Stimulated activated CD4-positive, alpha-beta T cell treated with anti-CD3 and anti-CD28 coated beads, Interleukin-2, amount 100 ng/mL, for 48 hours (primary cell): ENCODE results near the gene SPTLC2.
A peak's percentile ranks its signal among the peaks of the same experiment; 100 is the strongest.
"Not testable (repeated sequence)": the region's sequence is repeated elsewhere in the genome, so short reads cannot be mapped to it uniquely, and the experiment has no call there.

Source experiments
- DNase-seq, 2 donors: peaks; one replicate each; pipeline ENCODE4 v3.0.0-alpha.2; 2020

SPTLC2 gene

DNA sequence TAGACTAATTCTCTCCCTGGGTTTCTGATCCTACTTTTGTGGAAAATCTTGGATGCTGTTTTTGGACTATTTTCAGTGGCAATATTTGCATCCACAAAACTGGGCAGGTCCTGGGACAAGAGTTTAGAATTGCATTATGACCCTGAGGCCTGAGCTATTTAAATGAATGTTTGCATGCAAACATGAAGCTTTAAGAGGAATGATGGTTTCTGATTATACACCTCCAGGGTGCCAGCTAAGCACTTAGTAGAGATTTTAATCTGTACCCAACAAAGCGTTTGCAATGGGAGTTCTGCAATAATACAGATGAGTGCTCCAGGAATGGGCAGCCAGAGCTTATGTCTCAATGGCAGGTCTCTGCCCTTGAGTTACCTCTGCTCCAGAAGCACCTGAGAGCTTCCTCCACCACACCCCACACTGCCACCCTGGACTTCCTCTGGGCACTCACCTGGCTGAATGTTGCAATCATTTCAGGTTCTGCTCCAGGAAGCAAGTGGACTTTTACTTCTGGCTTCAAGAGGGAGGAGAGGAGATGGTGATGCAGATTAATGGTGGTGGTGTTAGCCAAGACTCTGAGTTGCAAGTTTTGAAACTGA lies 6.0 kb upstream of the SPTLC2 start:
- DNase-seq: no peak

DNA sequence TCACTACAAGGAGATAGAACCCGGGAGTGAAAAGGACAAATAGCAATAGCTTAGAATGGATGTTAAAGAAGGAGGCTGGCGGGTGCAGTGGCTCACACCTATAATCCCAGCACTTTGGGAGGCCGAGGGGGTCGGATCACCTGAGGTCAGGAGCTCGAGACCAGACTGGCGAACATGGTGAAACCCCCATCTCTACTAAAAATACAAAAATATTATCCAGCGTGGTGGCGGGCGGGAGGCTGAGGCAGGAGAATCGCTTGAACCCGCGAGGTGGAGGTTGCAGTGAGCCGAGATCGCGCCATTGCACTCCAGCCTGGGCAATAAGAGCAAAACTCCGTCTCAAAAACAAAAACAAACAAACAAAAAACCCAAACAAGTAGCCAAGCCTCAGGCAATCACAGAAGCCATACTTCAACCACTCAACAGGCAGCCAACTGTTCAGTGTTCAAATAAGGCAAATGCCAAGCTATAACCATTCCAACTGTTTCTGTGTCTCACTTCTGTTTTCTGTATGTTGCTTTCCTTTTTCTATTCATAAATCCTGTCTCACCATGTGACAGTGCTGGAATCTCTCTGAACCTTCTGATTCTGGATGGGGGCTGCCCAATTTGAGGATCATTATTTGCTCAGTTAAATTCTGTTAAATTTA lies 3.9 kb upstream of the SPTLC2 start:
- DNase-seq: no peak

DNA sequence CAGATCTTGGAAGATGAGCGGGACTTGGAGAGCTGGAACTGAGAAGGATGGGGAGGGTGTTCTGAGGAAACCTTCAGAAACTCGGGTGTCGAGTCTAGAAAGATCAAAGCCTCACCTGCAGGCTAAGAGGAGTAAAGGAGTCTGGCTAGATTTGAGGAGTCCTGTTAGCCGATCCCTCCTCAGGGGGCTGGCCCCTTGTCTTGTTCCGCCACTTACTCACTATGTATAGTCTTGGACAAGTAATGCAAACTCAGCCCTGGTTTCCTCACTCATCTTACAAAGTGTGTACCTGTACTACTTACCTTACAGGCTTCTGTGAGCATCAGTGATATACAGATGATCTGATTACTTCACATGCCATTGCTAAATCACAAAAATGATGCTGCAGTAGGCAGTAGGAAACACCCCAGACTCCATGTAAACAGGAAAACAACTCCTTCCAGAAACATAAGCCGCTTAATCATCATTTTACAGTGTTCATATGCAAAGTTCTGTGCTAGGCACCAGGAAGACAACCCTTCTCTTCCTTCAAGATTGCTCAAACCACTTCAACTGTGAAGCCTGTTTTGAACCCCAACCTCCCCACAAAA lies 2.0 kb upstream of the SPTLC2 start:
- DNase-seq: no peak

DNA sequence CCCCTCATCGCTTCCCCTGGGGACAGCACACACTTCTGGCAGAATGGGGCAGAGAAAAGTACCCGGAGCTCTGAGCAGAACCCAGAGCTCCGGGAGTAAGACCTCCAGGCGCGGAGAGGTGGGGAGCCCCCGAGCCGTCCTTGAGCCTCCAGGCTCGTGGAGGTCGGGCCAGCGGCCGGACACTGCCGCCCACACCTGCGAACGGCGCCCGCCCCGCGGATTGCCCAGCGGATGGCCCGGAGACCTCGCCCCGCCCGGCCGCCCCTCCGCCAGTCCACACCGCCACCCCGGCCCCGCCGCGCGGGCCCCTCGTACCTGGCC lies 344 bp downstream of the SPTLC2 start:
- peak in 1 of 2 donors; percentile 6 for DNase-seq

DNA sequence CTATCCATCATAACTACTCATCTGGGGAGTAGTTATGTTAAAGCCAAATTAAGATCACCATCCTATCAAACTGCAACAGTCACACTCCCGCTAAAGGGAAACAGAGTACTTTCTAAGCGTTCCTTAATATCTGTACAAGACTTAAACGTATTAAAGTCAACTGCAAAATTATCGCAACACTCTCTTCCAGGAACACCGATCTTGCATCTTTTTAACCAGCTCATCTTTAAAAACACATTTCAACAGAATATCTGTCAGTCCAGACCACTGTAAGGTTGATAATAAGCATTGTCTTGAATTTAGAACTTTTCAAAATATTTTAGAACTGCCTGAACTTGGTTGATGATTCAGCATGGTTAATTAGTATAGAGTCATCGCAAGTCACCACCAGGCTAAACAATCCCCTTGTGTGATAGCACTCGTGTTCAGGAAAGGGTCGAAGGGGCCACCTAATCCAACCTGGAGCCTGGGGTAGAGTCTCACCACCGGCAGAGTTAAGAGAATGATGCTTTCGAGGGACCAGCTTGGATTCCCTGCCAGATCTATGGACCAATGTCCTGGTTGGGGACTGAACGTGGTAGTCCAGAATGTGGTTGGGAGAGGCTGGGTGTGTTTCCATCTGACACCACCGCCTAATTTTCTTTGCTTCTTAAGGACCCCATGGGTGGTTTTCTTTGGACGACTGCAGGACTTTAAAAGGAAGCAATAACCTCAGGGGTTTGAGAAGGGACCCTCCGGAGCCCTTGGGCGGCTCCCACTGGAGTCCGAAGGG lies 890 bp downstream of the SPTLC2 start:
- DNase-seq: peak in 1 of 2 donors; percentile 15

DNA sequence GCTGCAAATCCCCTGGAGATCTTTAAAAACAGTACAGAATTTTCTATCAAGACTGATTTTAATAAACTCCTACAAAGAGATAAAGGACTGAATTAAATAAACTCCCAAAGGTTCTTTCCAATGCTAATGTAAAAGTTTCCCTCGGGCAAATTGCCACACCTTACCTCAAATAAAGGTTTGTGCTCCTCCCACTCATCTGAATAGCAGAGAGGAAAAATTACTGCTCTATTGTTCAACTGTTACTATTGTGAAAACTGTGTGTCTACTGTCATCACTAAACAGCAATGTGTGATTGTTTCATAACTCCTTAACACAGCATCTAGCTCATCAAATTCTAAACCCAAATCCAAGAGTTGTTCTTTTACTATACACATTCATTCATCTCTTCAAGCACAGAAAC lies 3.2 kb downstream of the SPTLC2 start:
- DNase-seq: no peak

DNA sequence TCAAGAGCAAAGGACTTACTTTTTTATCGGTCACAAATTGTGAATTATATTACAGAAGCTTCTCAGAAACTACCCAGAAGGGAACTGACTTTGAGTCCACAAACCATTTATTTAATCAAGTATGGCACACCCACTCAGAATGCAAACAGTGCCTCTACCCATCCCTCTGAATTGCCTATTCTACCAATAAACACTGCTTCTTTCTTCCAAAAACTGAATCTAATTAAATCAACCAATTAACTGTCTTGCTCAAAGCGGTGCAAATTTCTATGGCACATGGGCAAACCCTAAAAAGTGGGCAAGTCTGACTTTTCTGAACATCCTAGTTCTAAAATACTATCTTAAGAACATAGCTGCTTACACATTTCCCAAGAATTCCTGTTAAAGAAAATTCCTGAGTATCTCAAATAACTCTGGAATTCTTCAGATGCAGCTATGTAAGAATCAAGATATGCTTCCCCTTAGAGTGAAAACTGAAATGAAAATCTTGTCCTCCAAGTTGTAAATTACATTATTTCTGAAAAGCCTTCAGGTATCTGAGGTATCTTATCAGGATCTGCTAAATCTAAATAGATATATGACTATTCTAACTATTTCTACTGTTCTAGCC lies 4.3 kb downstream of the SPTLC2 start:
- no peak for DNase-seq

DNA sequence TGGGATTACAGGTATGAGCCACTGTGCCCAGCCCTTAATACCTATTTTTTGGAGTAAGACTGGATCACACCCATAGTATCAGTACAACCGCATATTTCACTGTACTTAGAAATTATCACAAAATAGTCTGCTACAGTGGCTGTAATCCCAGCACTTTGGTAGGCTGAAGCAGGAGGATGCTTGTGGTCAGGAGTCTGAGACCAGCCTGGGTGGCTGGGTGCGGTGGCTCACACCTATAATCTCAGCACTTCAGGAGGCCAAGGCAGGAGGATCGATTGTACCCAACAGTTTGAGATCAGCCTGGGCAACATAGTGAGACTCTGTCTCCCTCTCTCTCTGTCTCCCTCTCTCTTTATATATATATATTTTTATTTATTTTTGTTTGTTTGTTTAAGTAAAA lies 5.9 kb downstream of the SPTLC2 start:
- DNase-seq: no peak

DNA sequence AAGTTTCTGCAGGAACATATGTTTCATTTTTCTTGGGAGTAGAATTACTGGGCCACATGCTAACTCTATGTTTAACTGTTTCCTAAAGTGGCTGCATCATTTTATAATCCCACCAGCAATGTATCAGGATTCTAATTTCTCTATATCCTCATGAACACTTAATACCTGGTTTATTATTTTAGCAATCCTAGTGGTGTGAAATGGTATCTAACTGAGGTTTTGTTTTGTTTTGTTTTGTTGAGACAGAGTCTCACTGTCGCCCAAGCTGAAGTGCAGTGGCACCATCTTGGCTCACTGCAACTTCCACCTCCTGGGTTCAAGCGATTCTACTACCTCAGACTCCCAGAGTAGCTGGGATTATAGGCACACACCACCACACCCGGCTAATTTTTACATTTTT lies 6.5 kb downstream of the SPTLC2 start:
- DNase-seq: no peak

DNA sequence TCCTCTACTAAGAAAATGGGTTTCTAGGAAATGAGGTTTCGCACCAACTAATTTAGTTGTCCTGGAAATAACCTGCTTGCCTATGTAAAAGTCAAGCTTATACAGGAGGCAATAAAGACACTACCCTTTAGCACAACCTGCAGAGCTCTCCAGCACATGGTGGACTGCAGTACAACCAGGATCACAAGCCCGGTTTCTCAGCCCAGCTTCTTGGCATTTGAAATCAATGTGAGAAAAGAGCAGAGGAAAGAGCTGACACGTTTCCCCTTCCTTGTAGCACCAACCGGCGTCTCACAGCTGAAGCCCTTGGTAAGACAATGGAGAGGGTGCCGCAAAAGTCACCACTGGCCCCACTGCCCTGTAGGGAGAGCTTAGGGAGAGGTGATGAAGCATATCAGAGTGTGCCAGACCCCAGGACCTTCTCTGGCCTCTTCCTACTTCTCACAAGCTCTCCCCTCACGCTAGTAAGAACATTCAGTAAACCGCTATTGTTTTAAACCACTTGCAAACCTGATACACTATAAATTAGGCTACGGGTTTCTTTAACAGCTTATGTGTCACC lies 8.6 kb downstream of the SPTLC2 start:
- DNase-seq: no peak

DNA sequence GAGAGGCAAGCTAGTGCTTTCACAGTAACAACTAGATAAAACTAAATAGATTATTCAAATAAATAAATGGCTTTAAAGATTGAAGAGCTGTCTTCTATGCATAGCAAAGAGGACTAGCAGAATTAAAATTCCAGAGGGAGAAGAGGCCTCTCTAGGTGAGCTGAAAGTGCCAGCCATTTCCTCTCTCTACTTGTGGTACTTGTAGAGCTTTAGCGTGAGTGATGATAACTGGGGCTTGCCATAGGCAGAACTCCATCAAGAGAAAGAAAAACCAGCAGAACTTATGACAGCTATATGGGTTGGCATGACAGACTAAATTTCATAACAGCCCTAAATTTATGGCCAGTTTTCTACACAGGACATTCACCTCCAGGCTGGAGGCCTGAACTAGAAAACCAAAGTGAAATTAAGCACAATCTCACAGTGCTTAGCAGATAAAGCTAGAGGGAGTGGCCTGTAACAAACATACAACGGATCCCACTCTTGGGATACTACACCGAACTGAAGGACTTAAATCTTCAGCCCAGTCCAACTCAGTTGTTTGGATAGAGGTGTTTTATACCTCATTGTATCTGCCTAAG lies 11.0 kb downstream of the SPTLC2 start:
- no peak for DNase-seq

DNA sequence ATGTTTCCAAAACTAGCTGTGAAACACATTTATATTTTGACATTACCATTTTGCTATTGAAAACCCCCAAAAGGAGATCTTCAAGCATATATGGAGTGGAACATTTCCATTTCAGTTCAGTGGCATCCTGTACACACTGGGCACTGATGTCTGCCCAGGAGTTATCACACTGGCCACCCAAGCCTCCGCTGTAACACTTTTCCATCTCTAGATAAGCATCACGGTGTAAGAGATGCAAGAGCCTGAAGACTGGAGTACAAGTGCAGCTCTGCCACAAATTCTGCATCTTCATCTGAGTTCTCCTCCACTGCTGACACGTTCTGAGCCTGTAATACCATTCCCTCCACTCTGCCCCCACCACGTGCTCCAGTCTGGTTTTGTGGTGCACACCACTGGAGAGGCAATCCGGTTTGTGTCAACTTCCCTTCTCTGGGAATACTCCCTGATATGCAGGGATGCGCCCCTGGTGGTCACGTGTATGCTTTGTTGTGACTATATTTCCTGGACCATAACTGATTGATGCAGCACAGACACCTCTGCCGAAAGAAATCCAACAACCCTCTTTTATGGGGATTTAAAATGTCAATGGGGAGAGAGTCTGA lies 12.7 kb downstream of the SPTLC2 start:
- no peak for DNase-seq

DNA sequence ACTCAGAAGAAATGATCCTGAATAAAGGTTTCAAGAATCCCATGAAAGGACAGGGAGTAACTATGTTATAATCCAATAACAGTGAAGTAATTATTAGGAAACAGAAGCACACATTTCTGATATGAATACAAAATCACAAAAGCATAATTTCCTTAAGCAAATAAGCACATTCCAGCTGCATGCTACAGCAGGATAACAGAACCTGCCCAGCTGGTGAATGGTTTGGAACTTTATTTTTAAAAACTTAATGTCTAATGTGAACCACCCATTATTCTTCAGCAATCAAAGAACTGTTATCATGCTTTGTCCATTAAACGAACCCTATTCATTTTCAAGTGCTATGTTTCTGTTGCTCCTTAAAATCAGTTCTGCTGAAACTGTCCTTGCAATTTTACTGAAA lies 13.4 kb downstream of the SPTLC2 start:
- no peak for DNase-seq

DNA sequence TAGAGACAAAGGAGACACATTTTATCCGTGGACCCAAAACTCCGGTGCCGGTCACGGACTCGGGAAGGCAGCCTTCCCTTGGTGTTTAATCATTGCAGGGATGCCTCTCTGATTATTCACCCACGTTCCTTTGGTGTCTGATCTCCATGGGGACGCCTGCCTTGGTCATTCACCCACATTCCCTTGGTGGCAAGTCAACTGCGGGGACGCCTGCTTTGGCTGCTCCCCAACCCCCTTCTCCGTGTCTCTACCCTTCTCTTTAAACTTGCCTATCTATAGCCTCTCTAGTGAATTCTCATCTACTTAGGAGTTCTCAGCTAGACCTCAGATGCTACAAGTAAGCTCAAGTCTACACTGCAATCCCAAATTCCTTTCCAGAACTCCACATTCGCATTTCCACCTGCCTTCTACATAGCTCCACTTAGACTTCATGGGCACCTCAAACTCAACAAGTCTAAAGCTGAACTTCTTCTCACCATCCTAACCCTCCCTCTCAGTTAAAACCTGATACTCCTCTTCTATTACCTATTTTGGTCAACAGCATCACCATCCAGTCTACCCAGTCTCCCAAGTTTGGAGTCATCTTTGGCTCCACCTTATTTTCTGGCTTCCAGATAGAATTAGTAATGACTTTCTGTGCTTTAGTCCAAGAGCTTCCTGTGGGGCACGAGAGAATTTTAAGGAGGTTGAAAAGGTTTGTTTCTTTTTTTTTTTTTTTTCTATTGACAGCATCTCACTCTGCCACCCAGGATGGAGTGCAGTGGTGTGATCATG lies 14.4 kb downstream of the SPTLC2 start:
- DNase-seq: no peak

DNA sequence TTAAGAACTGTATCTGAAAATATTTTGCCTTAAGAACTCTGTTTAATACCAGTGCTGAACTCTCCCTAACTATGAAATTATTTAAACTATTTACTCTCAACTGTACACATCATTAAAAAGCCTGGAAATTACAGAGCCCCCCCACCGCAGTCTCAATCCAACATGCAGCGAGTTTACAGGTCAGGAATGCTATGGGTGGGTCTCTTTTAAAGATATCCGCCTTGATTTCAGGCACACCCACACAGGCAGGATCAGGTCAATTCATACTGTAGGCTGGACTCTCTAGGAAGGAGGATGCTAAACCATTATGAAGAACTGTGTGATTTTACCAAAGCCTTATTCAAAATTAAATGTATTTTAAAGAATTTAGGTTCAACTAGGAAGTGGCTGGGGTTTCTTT lies 16.5 kb downstream of the SPTLC2 start:
- DNase-seq: no peak

DNA sequence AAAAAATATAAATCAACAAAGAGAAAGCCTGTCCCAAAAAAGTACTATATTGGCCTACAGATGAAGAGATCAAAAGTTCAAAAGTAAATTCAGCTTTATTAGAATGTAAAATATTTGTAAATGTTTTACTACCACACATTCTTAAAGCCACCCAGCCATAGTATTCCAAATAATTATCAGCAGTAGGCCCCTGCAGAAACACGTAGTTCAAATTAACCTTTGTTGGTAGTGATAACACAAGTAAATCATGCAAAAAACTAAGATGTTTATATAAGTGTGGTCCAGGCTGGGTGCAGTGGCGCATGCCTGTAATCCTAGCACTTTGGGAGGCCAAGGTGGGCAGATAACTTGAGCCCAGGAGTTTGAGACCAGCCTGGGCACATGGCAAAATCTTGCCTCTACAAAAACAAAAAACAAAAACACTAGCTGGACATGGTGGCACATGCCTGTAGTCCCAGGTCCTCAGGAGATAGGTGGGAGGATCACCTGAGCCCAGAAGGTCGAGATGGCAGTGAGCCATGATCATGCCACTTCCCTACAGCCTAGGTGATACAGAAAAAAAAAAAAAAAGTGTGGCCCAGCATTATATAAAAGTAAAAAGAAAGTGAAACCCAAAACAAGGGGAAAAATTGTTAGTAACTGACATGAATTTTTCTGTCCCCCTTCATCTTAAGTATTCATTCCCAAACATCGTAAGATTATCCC lies 17.9 kb downstream of the SPTLC2 start:
- DNase-seq: no peak

DNA sequence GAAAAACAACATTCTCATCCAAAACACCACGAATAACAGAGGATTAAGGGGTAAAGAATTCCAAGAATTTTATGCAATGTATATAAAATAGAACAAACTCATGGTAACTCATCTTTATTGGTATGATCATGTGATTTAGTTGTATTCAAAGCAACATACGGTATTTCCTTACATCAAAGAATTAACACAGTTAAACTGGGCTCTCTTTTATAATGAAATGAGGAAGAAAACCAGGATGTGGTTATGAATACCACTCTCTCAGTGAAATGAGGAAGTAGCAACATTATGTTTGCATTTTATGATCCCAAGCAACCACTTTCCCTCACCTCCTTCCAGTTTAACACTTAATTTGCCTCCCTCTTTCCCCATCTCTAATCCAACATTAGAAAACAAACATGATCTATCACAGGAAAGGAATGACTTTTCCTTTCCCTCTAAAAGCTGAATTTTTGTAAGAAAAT lies 22.9 kb downstream of the SPTLC2 start:
- DNase-seq: no peak

DNA sequence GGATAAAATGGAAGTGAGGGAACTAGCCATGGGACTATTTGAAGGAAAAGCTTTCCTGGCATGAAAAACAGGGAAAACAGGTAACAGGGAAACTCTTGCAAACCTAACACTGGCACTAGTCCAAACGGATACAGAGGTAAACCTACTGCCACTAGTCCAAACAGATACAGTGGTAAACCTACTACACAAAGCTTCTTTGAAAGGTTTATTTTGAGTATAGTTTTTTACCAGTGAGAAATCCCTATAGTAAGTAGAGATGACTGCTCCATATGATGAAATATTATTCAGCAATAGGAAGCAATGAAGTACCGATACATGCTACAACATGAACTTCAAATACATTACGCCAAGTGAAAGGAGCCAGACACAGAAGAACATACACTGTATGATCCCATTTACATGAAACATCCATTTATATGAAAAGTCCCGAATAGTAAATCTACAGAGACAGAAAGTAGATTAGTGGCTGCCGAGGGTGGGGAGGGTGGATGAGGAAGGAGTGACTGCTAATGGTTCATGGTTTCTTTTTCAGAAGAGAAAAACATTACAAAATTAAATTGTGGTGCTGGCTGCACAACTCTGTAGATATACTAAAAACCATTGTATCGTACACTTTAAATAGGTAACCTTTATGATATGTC lies 25.5 kb downstream of the SPTLC2 start:
- DNase-seq: no peak

DNA sequence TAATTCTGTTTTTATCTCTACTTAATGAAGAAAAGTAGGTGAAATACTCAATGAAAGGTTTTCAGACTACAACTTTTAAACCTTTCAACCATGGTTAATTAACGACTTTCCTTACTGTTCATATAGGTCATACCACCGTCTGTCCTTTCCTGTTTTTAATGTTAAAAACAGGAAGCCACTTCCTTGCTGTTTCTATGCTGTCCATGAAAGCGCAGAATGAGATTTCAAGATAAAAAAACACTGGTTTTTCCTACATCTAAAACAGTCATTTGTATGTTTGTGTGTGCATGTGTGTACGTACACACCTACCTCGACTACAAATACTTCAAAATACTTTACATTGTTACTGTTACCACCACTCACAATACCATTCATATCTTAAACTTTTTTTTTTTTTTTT lies 27.3 kb downstream of the SPTLC2 start:
- no peak for DNase-seq

DNA sequence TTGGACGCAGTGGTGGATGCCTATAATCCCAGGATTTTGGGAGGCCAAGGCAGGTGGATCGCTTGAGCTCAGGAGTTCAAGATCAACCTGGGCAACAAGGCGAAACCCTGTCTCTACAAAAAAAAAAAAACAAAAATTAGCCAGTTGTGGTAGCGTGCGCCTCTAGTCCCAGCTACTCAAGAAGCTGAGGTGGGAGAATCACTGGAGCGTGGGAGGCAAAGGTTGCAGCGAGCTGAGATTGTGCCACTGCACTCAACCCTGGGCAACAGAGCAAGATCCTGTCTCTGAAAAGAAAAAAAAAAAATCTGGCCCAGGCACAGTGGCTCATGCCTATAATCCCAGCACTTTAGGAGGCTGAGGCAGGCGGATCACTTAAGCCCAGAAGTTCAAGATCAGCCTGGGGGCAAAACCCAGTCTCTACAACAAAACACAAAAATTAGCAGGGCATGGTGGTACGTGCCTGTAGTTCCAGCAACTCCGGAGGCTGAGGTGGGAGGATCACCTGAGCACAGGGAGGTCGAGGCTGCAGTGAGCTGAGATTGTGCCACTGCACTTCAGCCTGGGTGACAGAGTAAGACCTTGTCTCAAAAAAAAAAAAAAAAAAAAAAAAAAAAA lies 27.9 kb downstream of the SPTLC2 start:
- not testable (repeated sequence) for DNase-seq
